Naive thymus-derived CD4-positive, alpha-beta T cell (primary cell): ENCODE results near the gene IFITM5. TPM values are rescaled to one million over a fixed set of nuclear protein-coding genes. Genes with fewer than 3 reads are reported as not detected.
"Not testable (repeated sequence)": the region's sequence is repeated elsewhere in the genome, so short reads cannot be mapped to it uniquely, and the experiment has no call there.

Experiments
- ATAC-seq: fragments of 150-1000 bp; cut with Tn5 transposase; 2 replicates; pipeline ENCODE4 v1.10.0; 2021; ENCODE audit warnings: mild to moderate bottlenecking, moderate library complexity
- CTCF ChIA-PET: fragments of 350-600 bp; sonication (Branson Sonifier 250); formaldehyde crosslinking; loops from one replicate; lab custom pipeline; 2021; ENCODE audit warnings: antibody characterized with exemption; lab: Charles Lee
- POLR2A ChIA-PET: fragments of 350-600 bp; sonication (Branson Sonifier 250); formaldehyde crosslinking; loops from one replicate; lab custom pipeline; 2021; ENCODE audit warnings: antibody characterized with exemption, inconsistent platforms; lab: Charles Lee
- DNase-seq, 9 donors: peaks; one replicate each; pipeline versions ENCODE4 v3.0.0 to v3.0.0-alpha.2; 2020 to 2022; ENCODE audit warnings: mixed read lengths in 1 of 9
- H3K27ac ChIP-seq: one replicate; pipeline ENCODE4 v1.7.0; 2013; ENCODE audit warnings: mild to moderate bottlenecking, low read depth, low read length, moderate library complexity
- H3K27me3 ChIP-seq, 2 donors: one replicate each; pipeline ENCODE4 v1.7.0; 2013; ENCODE audit warnings: low read length in 2 of 2, mild to moderate bottlenecking in 2 of 2, moderate library complexity in 2 of 2; ENCODE audit not compliant: control insufficient read depth in 2 of 2, insufficient read depth in 2 of 2
- H3K36me3 ChIP-seq, 3 experiments: 1 replicate in 2 of 3; 2 replicates in 1 of 3; pipeline ENCODE4 v1.7.0; 2013; ENCODE audit warnings: low read length in 3 of 3, mild to moderate bottlenecking in 3 of 3, moderate library complexity in 1 of 3; ENCODE audit not compliant: insufficient read depth in 3 of 3, control insufficient read depth in 2 of 3
- H3K4me1 ChIP-seq, 2 donors: one replicate each; pipeline ENCODE4 v1.7.0; 2013; ENCODE audit warnings: low read length in 2 of 2, mild to moderate bottlenecking in 2 of 2, moderate library complexity in 1 of 2; ENCODE audit not compliant: control insufficient read depth in 2 of 2, insufficient read depth in 2 of 2
- H3K4me3 ChIP-seq: 2 replicates; pipeline ENCODE4 v1.7.0; 2013; ENCODE audit warnings: mild to moderate bottlenecking, low read length
- H3K9me3 ChIP-seq, 3 experiments: 1 replicate in 2 of 3; 2 replicates in 1 of 3; pipeline ENCODE4 v1.7.0; 2013; ENCODE audit warnings: low read length in 3 of 3; ENCODE audit not compliant: control insufficient read depth in 2 of 3
- H3K27ac Mint-ChIP-seq, 9 donors: one replicate each; pipeline ENCODE4 v1.8.0; 2020 to 2022; ENCODE audit warnings: mixed read lengths in 9 of 9, mild to moderate bottlenecking in 8 of 9, moderate library complexity in 5 of 9, inconsistent platforms in 2 of 9
- H3K27me3 Mint-ChIP-seq, 5 donors: one replicate each; pipeline ENCODE4 v1.8.0; 2021 to 2022; ENCODE audit warnings: mixed read lengths in 5 of 5, mild to moderate bottlenecking in 1 of 5
- H3K36me3 Mint-ChIP-seq, 5 donors: one replicate each; pipeline ENCODE4 v1.8.0; 2020 to 2022; ENCODE audit warnings: mixed read lengths in 5 of 5, mild to moderate bottlenecking in 3 of 5, inconsistent platforms in 1 of 5
- H3K4me1 Mint-ChIP-seq, 7 donors: one replicate each; pipeline ENCODE4 v1.8.0; 2020 to 2022; ENCODE audit warnings: mixed read lengths in 7 of 7, mild to moderate bottlenecking in 3 of 7, inconsistent platforms in 1 of 7
- H3K4me3 Mint-ChIP-seq, 10 donors: one replicate each; pipeline ENCODE4 v1.8.0; 2020 to 2022; ENCODE audit warnings: mild to moderate bottlenecking in 10 of 10, mixed read lengths in 10 of 10, moderate library complexity in 6 of 10, inconsistent platforms in 2 of 10
- H3K9me3 Mint-ChIP-seq, 11 donors: one replicate each; pipeline ENCODE4 v1.8.0; 2020 to 2022; ENCODE audit warnings: mixed read lengths in 11 of 11, mild to moderate bottlenecking in 4 of 11, inconsistent platforms in 1 of 11, moderate library complexity in 1 of 11
- intact Hi-C, 2 donors: fragments of 100-400 bp; cut with micrococcal nuclease; formaldehyde crosslinking; loops; one replicate each; pipeline ENCODE4 v1.15.1; 2023
- polyA plus RNA-seq, 2 donors: library from polyadenylated mRNA; unstranded; fragments of 300-500 nt; fragmentation: Illumina TruSeq; gene quantifications; one replicate each; pipeline ENCODE4 v1.2.3, GENCODE V29; 2021
- total RNA-seq, 6 experiments: library from RNA in 5 of 6; stranded (reverse) in 5 of 6; gene quantifications; 1 replicate in 5 of 6; 2 replicates in 1 of 6; pipeline ENCODE4 v1.2.3 and lab custom pipeline; 2021 to 2026

The IFITM5 gene
- total and polyA plus RNA-seq, 7 experiments from 2014 or later: not detected

DNA sequence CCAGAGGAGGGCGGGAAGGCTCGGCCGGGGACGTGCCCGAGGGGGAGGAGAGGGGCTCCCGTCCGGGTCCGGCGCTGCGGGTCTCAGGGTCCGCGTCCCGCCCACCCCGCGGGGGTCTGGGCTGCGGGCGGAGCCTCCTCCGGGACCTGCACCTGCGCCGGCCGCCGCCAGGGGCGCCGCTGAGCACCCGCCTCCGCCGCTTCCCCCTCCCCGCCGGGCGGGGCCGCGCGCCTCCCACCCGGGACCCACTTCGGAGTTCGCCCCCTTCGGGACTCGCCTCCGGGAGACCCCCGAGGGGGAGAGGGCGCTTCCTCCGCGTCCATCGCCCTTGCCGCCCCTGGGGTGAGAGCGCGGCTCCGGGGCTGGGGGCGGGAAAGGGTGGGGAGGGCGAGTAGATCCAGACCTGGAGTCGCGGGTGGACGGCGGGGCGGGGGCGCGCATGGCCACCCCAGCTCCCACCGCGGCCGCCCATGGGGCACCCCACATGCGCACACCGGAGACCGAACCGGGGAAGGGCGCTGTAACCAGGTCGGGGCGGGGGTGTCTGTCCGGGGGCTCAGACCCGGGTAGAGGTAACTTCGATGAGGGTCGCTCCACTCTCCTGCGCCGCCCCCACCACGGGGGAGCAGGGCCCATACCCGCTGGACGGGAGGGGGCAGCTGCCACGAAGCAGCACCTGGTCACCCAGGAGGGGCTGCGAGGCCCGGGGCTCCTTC, 19.2 kb upstream of the IFITM5 start:
- Histone ChIP-seq H3K4me3 (peak overlapping the region; percentile 37), H3K27ac (peak overlapping the region; percentile 87), H3K36me3 (peaks cover 0 to 19% (median 8%) of the 10 kb centered on the region in 3 experiments)
- Mint-ChIP-seq H3K27ac (peak overlapping the region in 1 of 9 donors; percentile 96), H3K4me1 (peaks cover 20 to 35% (median 29%) of the 10 kb centered on the region in 7 donors), H3K4me3 (peak overlapping the region in 5 of 10 donors; percentile 84 to 98 (median 94)), H3K36me3 (peaks cover 0 to 42% (median 19%) of the 10 kb centered on the region in 5 donors)
- H3K9me3 ChIP-seq, intact Hi-C loops, H3K4me1 ChIP-seq, H3K27me3 Mint-ChIP-seq, H3K27me3 ChIP-seq, DNase-seq, H3K9me3 Mint-ChIP-seq: not testable (repeated sequence)
- CTCF ChIA-PET: interaction anchor here (1.4 to 3.5 kb wide), 4 partner anchors 10 to 37 kb away, joined by 3 to 36 read pairs (median 5); no protein-coding TSS in a partner anchor
- ATAC-seq: peak; percentile 71
- POLR2A ChIA-PET: interaction anchor here (0.6 to 4.5 kb wide), 12 partner anchors 8 to 111 kb away, joined by 3 to 41 read pairs (median 14); partner anchors contain the start of genes BET1L, PGGHG, PSMD13 and RIC8A

DNA sequence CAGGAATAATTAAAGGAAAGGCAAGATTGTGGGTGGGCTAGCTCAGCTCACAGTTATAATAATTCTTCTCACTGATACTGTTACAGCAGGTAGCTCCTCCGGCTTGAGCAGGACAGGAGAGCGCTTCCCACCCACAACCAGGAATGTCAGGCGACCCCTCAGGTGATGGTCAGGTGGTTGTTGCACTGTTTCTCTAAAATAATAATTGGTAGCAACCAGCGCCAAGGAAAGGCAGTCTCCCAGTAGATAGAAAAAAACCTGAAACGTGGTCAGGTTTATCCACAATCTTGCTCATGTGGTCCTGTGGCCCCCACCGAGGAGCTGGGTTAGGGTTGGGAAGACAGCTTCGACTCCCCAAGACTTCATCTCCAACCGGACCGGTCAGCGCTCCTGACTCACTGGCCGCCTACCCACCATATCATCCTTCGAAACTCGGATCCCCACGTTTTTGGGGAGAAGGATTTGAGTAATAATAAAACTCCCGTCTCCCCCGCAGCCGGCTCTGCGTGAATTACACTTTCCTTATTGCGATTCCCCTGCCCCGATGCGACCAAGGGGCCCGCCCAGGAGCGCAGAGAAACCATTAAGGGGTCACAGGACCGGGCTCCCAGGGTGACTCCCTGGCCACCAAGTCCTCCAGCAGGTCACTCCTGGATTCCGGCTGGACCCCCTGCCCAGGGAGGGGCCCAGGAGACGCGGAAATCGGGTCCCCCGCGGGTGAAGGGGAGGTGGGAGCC, 18.5 kb upstream of the IFITM5 start:
- H3K9me3 Mint-ChIP-seq, intact Hi-C loops, H3K27me3 ChIP-seq, ATAC-seq, H3K9me3 ChIP-seq, H3K27me3 Mint-ChIP-seq: not testable (repeated sequence)
- H3K4me3 ChIP-seq: peak overlapping the region; percentile 71
- peaks cover 0 to 19% (median 8%) of the 10 kb centered on the region in 3 experiments for H3K36me3 ChIP-seq
- Mint-ChIP-seq H3K4me1 (peaks cover 20 to 39% (median 32%) of the 10 kb centered on the region in 7 donors), H3K36me3 (peaks cover 0 to 47% (median 19%) of the 10 kb centered on the region in 5 donors), H3K27ac (peak overlapping the region; percentile 88 to 98 (median 95)), H3K4me3 (peak overlapping the region; percentile 85 to 98 (median 93))
- peak in 2 of 9 donors; percentile 7 to 55 for DNase-seq
- H3K27ac ChIP-seq: peak overlapping the region; percentile 95
- peaks cover 4 to 17% of the 10 kb centered on the region in 2 donors for H3K4me1 ChIP-seq
- POLR2A ChIA-PET: interaction anchor here (0.6 to 6.9 kb wide), 23 partner anchors 8 to 111 kb away, joined by 3 to 54 read pairs (median 6); partner anchors contain the start of genes BET1L, NLRP6, PGGHG and PSMD13
- CTCF ChIA-PET: interaction anchor here (1.3 to 3.5 kb wide), 10 partner anchors 9 to 130 kb away, joined by 3 to 36 read pairs (median 6); partner anchors contain the start of gene IFITM2

DNA sequence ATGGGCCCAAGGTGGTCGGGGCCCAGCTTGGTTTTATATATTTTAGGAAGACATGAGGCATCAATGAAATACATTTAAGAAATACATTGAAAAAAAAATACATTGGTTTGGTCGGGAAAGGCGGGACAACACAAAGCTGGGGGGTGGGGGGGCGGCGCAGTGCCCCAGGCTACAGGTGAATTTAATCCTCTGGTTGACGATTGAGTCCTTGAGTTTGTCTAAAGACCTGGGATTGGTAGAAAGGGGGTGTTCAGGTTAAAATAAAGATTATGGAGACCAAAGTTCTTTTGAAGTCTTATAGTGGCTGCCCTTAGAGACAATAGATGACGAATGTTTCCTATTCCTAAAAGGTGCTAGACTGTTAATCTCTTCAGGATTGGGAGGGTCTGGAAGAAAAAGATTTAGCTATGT, 17.6 kb upstream of the IFITM5 start:
- Histone ChIP-seq H3K27ac (peak overlapping the region; percentile 95), H3K36me3 (peaks cover 0 to 19% (median 8%) of the 10 kb centered on the region in 3 experiments), H3K4me1 (peaks cover 13 to 26% of the 10 kb centered on the region in 2 donors), H3K9me3 (no peaks in the 10 kb centered on the region), H3K4me3 (peak overlapping the region; percentile 71), H3K27me3 (no peaks in the 10 kb centered on the region)
- POLR2A ChIA-PET: interaction anchor here (0.6 to 6.9 kb wide), 25 partner anchors 8 to 110 kb away, joined by 3 to 54 read pairs (median 6); partner anchors contain the start of genes BET1L, NLRP6, PGGHG and PSMD13
- Mint-ChIP-seq H3K4me3 (peak overlapping the region; percentile 85 to 98 (median 93)), H3K4me1 (peaks cover 24 to 48% (median 36%) of the 10 kb centered on the region in 7 donors), H3K27ac (peak overlapping the region; percentile 88 to 98 (median 95)), H3K9me3 (no peaks in the 10 kb centered on the region), H3K27me3 (peaks cover 0 to 3% (median 0%) of the 10 kb centered on the region in 5 donors), H3K36me3 (peaks cover 0 to 48% (median 19%) of the 10 kb centered on the region in 5 donors)
- CTCF ChIA-PET: interaction anchor here (1.3 to 3.5 kb wide), 10 partner anchors 8 to 131 kb away, joined by 3 to 36 read pairs (median 6); partner anchors contain the start of gene IFITM2
- intact Hi-C loops: no loop called here
- no peak for ATAC-seq
- DNase-seq: peak in 1 of 9 donors; percentile 68

DNA sequence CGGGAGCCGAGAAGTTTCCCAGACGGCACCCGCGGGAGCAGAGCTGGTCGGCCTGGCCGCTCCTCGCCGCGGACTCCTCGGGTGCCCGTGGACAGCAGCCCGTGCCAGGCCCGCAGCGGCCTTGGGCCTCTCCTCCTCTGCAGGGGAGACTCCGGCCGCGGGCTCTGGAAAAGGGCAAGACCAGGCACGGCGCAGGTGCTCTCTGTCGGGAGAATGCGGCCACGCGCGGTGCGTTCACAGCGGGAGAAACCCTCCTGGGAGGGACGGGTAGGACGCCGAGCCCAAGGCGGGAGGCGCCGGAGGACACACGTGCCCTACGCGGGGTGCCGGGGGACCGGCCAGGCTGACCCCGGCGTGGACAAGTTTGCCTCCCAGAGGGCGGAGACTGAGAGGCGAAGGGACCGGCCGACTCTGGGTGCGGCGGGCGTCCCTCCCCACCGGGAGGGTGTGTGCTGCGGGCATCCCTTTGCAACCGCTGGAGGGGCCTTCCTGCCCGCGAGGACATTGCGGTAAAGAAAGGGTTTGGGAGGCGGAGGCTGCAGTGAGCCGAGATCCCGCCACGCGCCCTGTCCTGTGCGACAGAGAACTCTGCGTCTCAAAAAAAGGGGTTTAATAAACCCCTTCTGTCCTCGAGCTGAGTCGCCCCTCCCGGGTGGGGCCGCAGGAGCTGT, 16.8 kb upstream of the IFITM5 start:
- DNase-seq (peak in 3 of 9 donors; percentile 30 to 56 (median 37)), ATAC-seq (no peak)
- CTCF ChIA-PET: interaction anchor here (0.9 to 3.5 kb wide), 9 partner anchors 9 to 132 kb away, joined by 3 to 36 read pairs (median 6); partner anchors contain the start of gene IFITM2
- H3K4me1 ChIP-seq: peaks cover 13 to 30% of the 10 kb centered on the region in 2 donors
- Mint-ChIP-seq H3K36me3 (peaks cover 0 to 49% (median 19%) of the 10 kb centered on the region in 5 donors), H3K4me3 (peak overlapping the region; percentile 85 to 98 (median 93)), H3K27me3 (peaks cover 0 to 3% (median 0%) of the 10 kb centered on the region in 5 donors), H3K9me3 (no peaks in the 10 kb centered on the region), H3K27ac (peak overlapping the region; percentile 88 to 98 (median 95)), H3K4me1 (peaks cover 25 to 50% (median 37%) of the 10 kb centered on the region in 7 donors)
- H3K27me3 ChIP-seq: no peaks in the 10 kb centered on the region
- no peaks in the 10 kb centered on the region for H3K9me3 ChIP-seq
- intact Hi-C loops: no loop called here
- POLR2A ChIA-PET: interaction anchor here (0.5 to 6.9 kb wide), 25 partner anchors 10 to 134 kb away, joined by 3 to 54 read pairs (median 6); partner anchors contain the start of genes BET1L, NLRP6, PGGHG and PSMD13
- peak overlapping the region; percentile 71 for H3K4me3 ChIP-seq
- peak overlapping the region; percentile 95 for H3K27ac ChIP-seq
- peaks cover 0 to 19% (median 8%) of the 10 kb centered on the region in 3 experiments for H3K36me3 ChIP-seq

DNA sequence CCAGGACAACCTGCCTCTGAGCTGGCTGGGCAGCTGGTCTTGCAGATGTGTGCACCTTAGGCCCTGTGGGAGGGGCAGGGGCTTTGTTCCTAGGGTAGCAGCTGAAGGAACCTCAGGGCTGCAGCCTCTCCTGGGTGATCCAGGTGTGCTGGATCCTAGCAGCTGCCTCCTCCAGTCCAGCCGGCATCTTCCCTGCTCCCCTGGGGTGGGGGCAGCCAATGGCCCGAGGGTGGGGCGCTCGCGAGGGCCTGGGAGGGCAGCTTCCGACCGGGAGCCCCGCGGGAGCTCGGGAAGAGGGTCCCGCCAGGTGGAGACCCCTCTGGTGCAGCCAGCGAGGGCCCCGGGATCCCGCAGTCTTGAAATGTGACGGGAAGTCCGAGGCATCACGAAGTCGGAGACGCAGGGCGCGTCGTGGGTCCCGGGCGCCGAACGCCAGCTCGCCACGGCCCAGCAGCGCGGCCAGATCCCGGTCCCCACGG, 16.2 kb upstream of the IFITM5 start:
- ChIA-PET CTCF (interaction anchor here (0.6 to 3.5 kb wide), 7 partner anchors 9 to 520 kb away, joined by 3 to 36 read pairs (median 3); no protein-coding TSS in a partner anchor), POLR2A (interaction anchor here (0.5 to 6.9 kb wide), 21 partner anchors 10 to 134 kb away, joined by 3 to 54 read pairs (median 6); partner anchors contain the start of genes BET1L, NLRP6, PGGHG and PSMD13)
- DNase-seq (no peak), ATAC-seq (no peak)
- Histone ChIP-seq H3K9me3 (no peaks in the 10 kb centered on the region), H3K36me3 (peaks cover 0 to 19% (median 8%) of the 10 kb centered on the region in 3 experiments), H3K27ac (peak overlapping the region; percentile 95), H3K4me1 (peaks cover 13 to 30% of the 10 kb centered on the region in 2 donors), H3K27me3 (no peaks in the 10 kb centered on the region), H3K4me3 (peak overlapping the region; percentile 71)
- peak overlapping the region; percentile 94 to 99 (median 99) for H3K27ac Mint-ChIP-seq
- H3K27me3 Mint-ChIP-seq: peaks cover 0 to 3% (median 0%) of the 10 kb centered on the region in 5 donors
- peaks cover 0 to 48% (median 19%) of the 10 kb centered on the region in 5 donors for H3K36me3 Mint-ChIP-seq
- H3K4me1 Mint-ChIP-seq: peaks cover 23 to 48% (median 35%) of the 10 kb centered on the region in 7 donors
- no peaks in the 10 kb centered on the region for H3K9me3 Mint-ChIP-seq
- intact Hi-C loops: loop anchor here in 1 of 2 donors (2.0 kb wide), 1 partner anchor 135 kb away; the partner anchor contains the start of gene PTDSS2
- H3K4me3 Mint-ChIP-seq: peak overlapping the region; percentile 88 to 100 (median 96)
